Coronary artery (tissue), 2 donors: Measurements from ENCODE around the gene PRKAA1.
"Not testable (repeated sequence)": the region's sequence is repeated elsewhere in the genome, so short reads cannot be mapped to it uniquely, and the experiment has no call there.

Source experiments
- DNase-seq: peaks from one replicate; pipeline ENCODE4 v3.0.0-alpha.2; 2017; ENCODE audit warnings: low spot score
- H3K27ac ChIP-seq, 2 donors: fragments of 200-600 bp; sonication (generic); one replicate each; pipeline ENCODE4 v1.5.1; 2016 to 2019
- H3K4me3 ChIP-seq: fragments of 200-600 bp; sonication (generic); 2 replicates; pipeline ENCODE4 v1.5.1; 2016; ENCODE audit warnings: mild to moderate bottlenecking, moderate library complexity
- TF ChIP-seq, protein P1 (sequence below): fragments of 200-600 bp; sonication (generic); IDR thresholded peaks from one replicate; pipeline ENCODE4 v1.5.1; 2019; ENCODE audit warnings: antibody characterized with exemption

Gene PRKAA1

DNA sequence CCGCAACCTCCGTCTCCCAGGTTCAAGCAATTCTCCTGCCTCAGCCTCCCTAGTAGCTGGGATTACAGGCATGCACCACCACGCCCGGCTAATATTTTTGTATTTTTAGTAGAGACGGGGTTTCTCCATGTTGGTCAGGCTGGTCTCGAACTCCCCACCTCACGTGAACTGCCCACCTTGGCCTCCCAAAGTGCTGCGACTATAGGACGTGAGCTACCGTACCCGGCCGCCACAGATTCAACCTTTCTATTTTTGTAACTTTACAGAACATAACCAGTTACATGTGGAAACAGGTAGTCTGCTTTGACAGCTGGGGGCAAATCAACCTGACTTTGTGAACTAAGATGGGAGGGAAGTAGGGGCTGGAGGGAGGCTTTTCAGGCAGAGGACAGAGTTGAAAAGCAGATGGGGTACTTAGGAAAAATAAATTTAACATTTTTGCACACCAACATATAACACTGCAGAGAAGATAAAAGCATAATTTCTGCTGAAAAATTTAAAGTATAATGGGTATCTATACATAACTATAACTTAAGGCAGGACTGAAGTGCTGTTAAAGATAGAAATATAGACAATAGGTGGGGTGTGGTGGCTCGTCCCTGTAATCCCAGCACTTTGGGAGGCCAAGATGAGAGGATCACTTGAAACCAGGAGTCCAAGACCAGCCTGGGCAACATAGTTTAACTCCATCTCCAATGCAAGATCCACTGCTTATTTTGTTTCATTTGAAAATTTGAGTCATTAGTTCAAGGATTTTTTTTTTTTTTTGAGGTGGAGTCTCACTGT lies 31.8 kb upstream of the PRKAA1 start:
- DNase-seq, result no peak
- Histone ChIP-seq H3K27ac (no peak overlapping the region), H3K4me3 (no peak overlapping the region)
- TF ChIP-seq, protein P1, sequence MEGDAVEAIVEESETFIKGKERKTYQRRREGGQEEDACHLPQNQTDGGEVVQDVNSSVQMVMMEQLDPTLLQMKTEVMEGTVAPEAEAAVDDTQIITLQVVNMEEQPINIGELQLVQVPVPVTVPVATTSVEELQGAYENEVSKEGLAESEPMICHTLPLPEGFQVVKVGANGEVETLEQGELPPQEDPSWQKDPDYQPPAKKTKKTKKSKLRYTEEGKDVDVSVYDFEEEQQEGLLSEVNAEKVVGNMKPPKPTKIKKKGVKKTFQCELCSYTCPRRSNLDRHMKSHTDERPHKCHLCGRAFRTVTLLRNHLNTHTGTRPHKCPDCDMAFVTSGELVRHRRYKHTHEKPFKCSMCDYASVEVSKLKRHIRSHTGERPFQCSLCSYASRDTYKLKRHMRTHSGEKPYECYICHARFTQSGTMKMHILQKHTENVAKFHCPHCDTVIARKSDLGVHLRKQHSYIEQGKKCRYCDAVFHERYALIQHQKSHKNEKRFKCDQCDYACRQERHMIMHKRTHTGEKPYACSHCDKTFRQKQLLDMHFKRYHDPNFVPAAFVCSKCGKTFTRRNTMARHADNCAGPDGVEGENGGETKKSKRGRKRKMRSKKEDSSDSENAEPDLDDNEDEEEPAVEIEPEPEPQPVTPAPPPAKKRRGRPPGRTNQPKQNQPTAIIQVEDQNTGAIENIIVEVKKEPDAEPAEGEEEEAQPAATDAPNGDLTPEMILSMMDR, result no peak

DNA sequence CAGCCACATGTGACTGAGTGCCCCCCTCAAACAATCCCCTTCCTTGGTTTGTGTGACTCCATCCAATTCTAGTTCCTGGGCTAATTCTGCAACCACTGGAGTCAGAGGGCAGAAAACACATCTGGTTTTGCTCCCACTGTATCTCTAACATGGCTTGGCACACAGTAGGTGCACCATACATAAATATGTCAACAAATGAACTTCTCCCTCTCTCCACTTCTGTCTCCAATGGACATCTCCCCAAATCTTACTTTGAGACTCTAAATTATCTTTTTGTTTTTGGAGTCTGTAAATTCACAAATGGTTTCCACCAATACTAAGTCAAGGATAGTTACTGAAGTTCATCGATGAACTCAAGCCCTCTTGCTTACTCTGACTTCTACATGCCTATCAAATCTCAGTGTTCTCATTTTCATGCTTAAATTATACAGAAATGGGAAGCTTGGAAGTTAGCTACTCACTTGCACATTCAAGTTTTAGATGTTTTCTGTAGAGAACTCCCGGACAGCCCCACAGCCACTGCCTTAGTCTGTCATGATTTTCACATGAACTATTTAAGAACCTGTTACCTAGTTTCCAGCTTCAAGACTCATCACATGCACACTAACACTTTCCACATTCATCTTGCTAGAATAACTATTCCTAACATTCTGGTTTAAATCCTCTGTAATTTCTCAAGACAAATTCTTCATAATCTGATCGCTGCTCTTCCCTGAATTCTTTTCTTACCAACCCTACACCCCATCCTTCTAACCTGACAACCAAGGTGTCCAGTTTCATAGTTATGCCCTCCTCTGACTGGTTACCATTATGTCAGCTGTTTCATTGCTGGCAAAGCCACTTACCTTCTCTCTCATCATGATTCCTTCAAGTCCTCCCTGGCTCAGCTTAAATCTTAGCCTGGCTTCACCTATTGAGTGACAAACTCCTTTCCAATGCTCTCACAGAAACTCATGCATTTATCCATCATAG lies 30.8 kb upstream of the PRKAA1 start:
- no peak overlapping the region for H3K27ac ChIP-seq
- no peak for DNase-seq
- H3K4me3 ChIP-seq, result no peak overlapping the region
- TF ChIP-seq, protein P1, result no peak

DNA sequence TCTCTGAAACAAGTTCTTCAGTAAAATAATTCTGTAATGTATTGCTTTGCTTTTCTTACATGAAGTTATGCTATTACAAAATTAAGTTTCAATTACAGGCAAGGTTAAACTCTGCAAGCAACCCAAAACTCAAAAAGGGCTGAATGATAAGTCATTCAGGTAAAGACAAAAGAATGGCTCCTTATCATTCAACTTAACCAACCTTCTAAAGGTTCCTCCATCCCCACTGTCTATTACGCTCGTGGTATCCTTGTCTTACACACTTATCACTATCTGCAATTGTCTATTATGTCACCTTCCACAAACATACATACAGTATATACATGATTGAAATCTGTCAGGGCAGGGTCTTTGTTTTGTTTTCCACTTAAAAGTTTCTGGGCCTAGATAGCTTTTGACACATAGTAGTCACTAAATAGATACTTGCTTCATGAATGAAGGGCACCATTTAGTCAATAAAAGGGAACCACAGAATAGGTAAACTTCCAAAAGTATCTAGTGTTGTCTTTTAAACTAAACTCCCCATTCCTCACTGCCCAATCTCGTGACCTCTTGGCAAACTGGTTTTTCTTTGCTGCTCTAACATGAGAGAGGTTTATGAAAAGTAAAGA lies 30.0 kb upstream of the PRKAA1 start:
- Histone ChIP-seq H3K27ac (no peak overlapping the region), H3K4me3 (no peak overlapping the region)
- no peak for DNase-seq
- TF ChIP-seq, protein P1, result no peak

DNA sequence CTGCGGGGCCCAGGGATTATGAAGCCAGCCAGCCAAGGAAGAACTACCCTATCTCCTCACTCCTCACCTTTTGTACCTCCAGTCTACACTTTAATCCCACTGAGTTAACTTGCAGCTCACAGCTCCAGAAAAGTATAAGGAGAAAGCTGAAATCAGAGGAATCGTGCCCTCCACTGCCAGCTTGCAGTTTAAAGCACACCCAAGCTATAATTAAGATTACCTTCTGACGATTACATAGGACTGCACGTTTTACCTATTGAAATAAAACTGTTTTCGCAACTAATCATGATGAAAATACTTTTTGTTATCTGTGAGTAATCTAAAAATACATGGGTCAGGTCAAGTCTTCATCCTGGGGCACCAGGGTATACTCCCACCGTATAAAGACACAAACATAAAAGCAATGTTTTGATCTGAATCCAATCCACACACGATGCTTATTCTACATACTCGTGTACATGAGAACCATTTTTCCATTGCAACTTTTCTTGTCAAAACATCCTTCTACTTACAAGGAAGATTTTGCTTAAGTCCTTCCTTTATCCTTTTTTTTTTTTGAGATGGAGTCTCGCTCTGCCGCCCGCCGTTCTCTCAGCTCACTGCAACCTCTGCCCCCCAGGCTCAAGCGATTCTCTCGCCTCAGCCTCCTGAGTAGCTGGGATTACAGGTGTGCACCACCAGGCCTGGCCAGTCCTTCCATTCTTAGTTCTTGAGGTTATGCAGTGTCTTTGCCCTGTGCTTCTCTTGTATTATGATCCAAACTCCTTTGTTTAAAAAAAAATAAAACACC lies 29.2 kb upstream of the PRKAA1 start:
- DNase-seq, result no peak
- H3K27ac ChIP-seq, result no peak overlapping the region
- H3K4me3 ChIP-seq, result no peak overlapping the region
- TF ChIP-seq, protein P1, result no peak

DNA sequence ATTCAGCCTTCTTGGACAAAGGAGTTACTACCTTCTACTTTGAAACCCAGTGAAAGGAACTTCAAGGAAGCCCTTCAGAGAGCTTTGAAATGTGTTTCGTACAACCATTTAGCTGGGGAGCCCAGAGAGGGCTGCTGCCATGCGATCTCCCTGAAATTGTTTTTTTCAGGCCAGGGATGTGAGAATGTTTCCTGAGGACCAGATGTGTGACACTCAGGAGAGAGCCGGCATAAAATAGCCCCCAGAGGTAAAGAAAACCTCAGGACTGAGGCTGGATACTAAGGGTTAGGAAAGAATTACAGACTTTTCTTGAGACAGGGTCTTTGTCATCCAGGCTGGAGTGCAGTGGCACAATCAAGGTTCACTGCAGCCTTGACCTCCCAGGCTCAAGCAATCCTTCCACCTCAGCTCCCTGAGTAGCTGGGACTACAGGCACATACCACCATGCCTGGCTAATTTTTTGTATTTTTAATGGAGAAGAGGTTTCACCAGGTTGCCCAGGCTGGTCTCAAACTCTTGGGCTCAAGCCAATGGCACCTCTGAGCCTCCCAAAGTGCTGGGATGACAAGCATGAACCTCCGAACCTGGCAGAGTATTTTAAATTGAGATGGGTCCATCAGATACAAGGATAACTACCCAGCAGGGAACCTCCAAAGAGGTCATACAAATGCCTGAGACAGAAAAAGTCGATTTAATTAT lies 28.5 kb upstream of the PRKAA1 start:
- TF ChIP-seq, protein P1, result no peak
- Histone ChIP-seq H3K4me3 (no peak overlapping the region), H3K27ac (no peak overlapping the region)
- no peak for DNase-seq

DNA sequence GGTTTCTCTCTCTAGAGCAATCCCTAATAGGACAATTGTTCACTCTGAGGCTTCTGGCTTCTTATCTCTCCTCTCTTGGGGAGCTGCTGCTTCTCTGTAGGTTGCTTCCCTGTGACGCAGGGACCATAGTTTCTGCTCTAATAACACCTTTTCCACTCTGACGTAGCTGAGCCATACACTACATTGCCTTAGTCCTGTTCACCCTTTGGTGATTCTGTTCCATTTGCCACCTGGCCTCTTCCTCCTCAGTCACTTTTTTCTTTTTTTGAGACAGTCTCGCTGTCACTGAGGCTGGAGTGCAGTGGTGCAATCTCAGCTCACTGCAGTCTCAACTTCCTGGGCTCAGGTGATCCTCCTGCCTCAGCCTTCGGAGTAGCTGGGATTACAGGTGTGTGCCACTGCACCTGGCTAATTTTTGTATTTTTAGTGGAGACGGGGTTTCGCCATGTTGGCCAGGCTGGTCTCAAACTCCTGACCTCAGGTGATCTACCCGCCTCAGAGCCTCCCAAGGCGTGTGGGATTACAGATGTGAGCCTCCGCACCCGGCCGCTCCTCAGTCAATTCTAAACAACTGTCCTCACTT lies 27.4 kb upstream of the PRKAA1 start:
- not testable (repeated sequence) for DNase-seq, H3K27ac ChIP-seq, H3K4me3 ChIP-seq
